HG03354 (cell line): ENCODE results near the gene UGT1A7.

ENCODE experiments used
- ATAC-seq: cut with Tn5 transposase; IDR thresholded peaks from one replicate; pipeline ENCODE4 v1.9.1; 2021; ENCODE audit warnings: mild to moderate bottlenecking; ENCODE audit not compliant: unreplicated experiment, poor library complexity, severe bottlenecking

UGT1A7 gene

GRCh38 chr2:233754872-233755611 is 73.3 kb downstream of the UGT1A7 start:
- ATAC-seq: no peak

- ATAC-seq: no peak
These were observed 74.9 kb downstream of the UGT1A7 start for GRCh38 chr2:233756429-233757081.

GRCh38 chr2:233758141-233758540 is 76.4 kb downstream of the UGT1A7 start:
- no peak for ATAC-seq

GRCh38 chr2:233758849-233759248 is 77.1 kb downstream of the UGT1A7 start:
- ATAC-seq: no peak

GRCh38 chr2:233760043-233760442 is 78.3 kb downstream of the UGT1A7 start, which contains the start of gene UGT1A1:
Gene UGT1A1, plus strand, starts transcription at chr2:233760270. Its CDS starts 18 bp downstream, at chr2:233760288.
- ATAC-seq: no peak

GRCh38 chr2:233761040-233761769 is 79.5 kb downstream of the UGT1A7 start:
- ATAC-seq: no peak

GRCh38 chr2:233764264-233764663 is 82.6 kb downstream of the UGT1A7 start:
- no peak for ATAC-seq

- ATAC-seq: no peak
These were observed 83.1 kb downstream of the UGT1A7 start for GRCh38 chr2:233764761-233765160.

- no peak for ATAC-seq
These were observed 84.7 kb downstream of the UGT1A7 start for GRCh38 chr2:233766416-233766815.

- no peak for ATAC-seq
These were observed 86.4 kb downstream of the UGT1A7 start for GRCh38 chr2:233768076-233768475.

- no peak for ATAC-seq
These were observed 87.6 kb downstream of the UGT1A7 start for GRCh38 chr2:233769260-233769659.

- ATAC-seq: no peak
These were observed 90.5 kb downstream of the UGT1A7 start for GRCh38 chr2:233772153-233772552.

GRCh38 chr2:233772583-233772982 is 90.9 kb downstream of the UGT1A7 start:
- no peak for ATAC-seq

GRCh38 chr2:233773854-233774253 is 92.2 kb downstream of the UGT1A7 start:
- ATAC-seq: no peak

- no peak for ATAC-seq
These were observed 93.7 kb downstream of the UGT1A7 start for GRCh38 chr2:233775414-233775813.

GRCh38 chr2:233778030-233778429 is 96.3 kb downstream of the UGT1A7 start, which contains the start of gene MROH2A:
Gene MROH2A, plus strand, starts transcription at chr2:233778330. Its CDS starts 1,029 bp downstream, at chr2:233779359.
- no peak for ATAC-seq

- no peak for ATAC-seq
These were observed 98.0 kb downstream of the UGT1A7 start for GRCh38 chr2:233779722-233780121.

GRCh38 chr2:233780771-233781170 is 99.1 kb downstream of the UGT1A7 start:
- no peak for ATAC-seq

GRCh38 chr2:233789554-233789953 is 107.9 kb downstream of the UGT1A7 start:
- no peak for ATAC-seq

GRCh38 chr2:233791151-233791882 is 109.6 kb downstream of the UGT1A7 start:
- no peak for ATAC-seq
